Mesenteric fat pad (tissue), 1 donor: ENCODE measurements around the gene B4GAT1. TPM values are rescaled to one million over a fixed set of nuclear protein-coding genes. Genes with fewer than 3 reads are reported as not detected.
"Not testable (repeated sequence)": the region's sequence is repeated elsewhere in the genome, so short reads cannot be mapped to it uniquely, and the experiment has no call there.

Experiments
- DNase-seq: peaks from one replicate; pipeline ENCODE4 v3.0.0-alpha.2; 2020; ENCODE audit warnings: low spot score
- total RNA-seq: library from RNA; stranded (reverse); fragmentation: NEBNext Ultra II Directional; extraction: Animal tissue kit (Norgen Biotek cat#: 25700); gene quantifications from one replicate; pipeline ENCODE4 v1.2.1, GENCODE V29; 2021
- donor health status: DM: yes; HTN: yes; CAD: no.

Gene B4GAT1
- total RNA-seq, 1 donor from 2014 or later: 16.1 TPM

DNA sequence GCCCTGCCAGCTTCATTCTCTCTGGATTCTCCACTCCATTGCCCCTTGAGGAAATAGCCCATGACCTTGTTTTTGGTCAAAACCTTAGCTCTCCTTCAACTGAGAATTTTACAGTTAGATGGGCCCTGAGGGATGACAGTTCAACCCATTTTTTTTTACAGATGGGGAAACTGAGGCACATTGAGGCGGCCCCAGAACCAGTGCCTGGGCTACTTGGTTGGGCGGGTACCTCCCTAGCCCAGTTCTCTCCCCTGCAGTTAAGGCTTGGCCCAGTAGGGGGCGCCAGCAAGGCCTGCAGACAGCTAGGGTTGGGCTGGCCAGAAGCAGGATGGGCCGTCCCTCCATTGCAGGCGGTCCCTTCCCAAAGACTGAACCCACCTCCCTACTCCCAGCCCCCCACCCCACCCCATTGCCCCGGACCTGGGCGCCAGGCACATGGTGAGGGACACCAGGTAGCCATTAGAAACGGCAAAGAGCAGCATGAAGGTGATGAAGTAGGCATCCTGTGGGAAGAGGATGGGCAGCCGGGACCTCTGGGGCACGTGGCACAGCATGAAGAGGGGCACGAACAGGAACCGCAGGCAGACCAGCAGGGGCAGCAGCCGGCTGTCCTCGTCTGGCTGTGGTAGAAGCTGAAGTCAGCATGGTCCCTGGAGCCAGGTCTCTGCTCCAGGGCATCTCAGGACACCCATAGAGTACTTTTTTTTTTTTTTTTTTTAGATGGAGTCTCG is 16.5 kb upstream of the B4GAT1 start:
- no peak for DNase-seq

DNA sequence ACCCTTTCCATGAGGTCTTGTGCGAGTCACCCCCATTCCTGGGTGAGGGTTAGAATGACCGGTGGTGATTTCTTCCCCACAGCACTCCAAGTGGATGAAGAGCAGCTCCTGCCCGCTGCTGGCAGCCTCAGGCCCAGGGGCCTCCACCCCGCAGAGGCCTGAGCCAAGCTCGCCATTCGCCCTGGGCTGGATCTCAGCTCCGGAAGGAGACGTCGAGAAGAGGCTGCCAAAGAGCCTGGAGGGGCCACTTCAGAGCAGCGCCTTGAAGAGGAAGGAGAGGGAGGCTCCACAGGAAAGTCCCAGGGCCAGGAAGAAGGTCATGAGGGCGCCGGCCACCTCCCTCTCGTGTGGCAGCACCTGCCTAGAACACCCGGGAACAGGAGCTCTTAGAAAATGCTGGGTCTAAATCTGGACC is 15.8 kb upstream of the B4GAT1 start:
- no peak for DNase-seq

DNA sequence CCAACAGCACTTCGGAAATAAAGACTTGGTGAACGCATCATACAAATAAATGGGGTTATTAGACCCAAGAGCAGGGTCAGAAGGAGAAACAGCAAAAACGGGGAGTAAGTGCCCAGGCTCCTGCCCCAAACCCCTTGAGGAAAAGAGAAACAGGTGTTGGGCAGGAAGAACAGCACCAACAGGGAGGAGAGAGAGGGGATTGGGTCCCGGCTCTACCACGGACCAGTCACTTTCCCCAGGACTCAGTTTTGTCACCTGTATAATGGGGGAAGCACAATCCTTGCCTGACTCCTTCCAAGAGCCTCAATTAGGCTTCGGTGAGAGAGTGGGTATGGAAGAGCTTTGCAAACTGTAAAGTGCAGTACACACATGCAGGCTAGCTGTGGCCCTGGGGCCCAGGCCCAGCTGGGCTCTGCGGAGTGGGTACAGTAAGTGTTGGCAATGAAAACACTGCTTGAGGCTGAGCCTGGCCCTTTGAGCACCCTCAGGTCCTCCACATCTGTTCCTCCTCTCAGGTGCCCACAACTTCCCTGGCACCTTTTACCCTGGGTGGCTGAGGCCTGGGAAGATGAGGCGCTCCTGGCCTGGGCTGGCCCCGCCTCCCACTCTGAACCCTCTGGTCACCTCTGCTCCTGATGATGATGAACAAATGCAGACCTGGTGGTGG is 15.2 kb upstream of the B4GAT1 start:
- no peak for DNase-seq

DNA sequence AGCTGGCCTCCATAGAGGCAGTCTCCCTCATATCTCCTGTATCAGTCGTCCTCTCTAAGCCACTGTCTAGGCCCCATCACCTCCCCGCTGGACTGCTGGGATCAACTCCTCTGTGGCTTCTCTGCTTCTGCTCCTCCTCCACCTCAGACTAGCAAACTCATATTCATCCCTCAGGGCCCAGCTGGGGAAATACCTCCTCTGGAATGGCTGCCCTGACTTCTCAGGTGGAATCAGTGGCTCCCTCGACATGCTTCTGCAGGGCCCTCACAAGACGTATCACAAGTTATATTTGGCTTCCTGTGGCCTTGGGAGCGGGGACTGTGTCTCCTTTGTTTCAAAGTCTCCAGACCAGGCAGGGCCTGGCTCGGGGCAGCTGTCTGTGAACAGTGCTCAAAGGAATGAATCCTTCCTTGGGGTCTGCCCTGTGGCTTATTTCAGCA is 14.1 kb upstream of the B4GAT1 start:
- no peak for DNase-seq

DNA sequence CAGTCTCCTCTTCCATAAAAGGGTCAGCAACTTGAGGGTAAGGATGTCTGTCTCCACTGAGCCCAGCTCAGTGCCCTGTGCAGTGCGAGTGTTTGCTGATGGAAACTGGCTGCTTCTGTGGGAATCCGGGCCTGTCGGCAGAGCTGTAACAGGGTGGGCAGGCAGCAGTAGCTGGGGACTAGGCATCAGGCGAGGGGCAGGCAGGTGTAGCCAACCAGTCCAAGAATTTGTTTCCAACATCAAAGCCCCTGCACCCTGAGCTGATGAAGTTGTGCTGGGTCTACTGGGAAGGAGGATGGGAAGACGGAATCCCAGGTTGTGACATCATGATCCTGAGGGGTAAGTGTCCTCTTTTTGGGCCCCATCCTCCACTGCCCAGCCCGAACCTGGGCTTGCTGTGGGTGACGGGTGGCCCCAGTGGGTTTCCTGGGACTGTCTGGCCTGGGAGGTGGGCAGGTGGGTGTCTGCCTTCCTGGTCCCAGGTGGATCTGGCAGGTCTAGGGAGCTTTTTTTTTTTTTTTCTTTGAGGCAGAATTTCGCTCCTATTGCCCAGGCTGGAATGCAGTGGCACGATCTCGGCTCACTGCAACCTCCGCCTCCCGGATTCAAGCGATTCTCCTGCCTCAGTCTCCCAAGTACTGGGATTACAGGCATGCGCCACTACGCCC is 13.1 kb upstream of the B4GAT1 start:
- DNase-seq: no peak

DNA sequence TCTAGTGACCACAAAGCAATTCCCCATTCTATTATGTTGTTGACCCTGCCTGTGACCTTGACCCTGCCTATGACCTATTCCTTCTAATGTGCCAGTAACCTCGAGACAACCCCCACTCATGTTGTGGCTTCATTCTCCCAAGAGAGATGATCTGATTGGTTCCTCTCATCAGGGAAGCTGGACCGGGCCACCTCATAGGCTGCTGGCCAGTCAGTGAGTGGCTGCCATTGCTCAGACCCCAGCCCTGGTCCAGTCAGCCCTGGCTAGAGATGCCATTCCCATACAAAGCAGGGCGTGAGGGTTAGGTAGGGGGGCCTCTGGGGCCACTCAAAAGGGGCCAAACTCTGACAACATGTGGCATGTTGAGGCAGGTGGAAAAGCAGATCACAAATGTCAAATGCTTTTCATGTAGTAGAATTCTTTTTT is 12.2 kb upstream of the B4GAT1 start:
- DNase-seq: no peak

DNA sequence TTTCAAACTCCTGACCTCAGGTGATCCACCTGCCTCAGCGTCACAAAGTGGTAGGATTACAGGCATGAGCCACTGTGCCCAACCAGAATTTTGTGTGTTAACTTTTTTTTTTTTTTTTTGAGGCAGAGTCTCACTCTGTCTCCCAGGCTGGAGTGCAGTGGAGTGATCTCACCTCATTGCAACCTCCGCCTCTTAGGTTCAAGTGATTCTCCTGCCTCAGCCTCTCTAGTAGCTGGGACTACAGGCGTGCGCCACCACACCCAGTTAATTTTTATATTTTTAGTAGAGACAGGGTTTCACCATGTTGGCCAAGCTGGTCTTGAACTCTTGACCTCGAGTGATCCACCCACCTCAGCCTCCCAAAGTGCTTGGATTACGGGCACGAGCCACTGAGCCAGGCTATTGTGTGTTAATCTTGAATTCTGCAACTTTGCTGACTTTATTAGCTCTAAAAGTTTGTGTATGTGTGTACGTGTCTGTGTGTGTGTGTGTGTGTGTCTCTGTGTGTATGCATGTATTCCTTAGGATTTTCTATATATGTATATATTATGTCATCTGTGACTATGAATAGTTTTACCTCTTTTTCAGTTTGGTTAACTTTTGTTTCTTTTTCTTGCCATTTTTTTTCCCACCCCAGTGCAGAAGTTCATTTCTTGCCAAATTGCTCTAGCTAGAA is 3.3 kb upstream of the B4GAT1 start:
- not testable (repeated sequence) for DNase-seq

DNA sequence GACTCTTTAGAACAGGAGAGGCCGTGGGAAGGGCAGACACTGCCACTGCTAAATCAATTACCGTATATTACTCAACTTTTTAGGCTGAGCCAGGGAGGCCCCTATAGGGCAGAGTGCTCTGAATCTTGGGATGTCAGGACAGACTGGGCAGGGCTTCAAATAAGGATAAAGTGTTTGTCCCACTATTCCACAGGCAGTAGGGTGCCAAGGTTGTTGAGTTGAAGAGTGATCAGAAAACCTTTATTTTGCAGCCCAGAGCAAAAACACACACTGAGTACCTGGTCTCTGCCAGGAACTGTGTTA is 1.6 kb upstream of the B4GAT1 start:
- no peak for DNase-seq

DNA sequence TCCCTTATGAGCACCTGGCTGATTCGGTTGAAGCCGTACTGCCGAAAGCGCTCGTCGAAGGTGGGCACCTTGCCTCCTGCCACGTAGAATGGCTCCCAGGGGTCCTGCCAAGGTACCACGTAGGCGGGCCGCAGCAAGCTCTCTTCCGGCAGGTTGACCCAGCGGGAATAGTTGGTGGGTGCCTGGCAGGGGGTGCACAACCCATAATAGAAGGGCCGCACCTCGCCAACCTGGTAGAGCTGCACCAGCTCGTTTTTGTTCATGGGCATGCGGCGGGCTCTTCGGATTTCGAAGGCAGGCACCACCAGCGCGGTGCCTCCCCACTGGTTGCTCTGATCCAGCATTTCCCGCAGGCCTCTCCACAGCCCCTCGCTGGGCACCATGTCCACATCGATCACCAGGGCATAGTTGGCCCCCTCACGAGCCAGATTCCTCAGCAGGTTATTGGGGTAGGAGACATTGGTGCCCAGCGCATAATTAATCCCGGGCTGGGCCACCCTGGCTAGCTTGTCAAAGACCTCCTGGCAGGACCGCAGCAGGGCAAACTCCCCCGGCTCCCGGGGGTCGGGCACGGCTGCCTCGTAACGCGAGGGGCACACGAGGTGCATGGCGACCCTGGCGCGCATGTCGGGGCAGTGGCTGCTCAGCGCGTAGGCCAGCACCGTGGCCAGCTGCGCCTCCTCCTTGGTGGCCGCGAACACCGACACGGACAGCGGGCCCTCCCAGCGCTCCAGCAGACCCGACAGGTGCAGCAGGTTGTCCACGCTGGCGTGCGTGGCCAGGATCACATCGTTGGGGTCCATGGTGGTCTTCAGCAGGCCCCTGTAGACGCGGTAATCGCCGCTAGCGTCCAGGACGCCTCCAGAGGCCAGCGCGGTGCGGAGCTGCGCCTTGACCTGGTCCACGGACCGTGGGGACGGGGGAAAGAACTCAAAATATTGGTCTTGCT is 679 bp downstream of the B4GAT1 start:
- DNase-seq: no peak

DNA sequence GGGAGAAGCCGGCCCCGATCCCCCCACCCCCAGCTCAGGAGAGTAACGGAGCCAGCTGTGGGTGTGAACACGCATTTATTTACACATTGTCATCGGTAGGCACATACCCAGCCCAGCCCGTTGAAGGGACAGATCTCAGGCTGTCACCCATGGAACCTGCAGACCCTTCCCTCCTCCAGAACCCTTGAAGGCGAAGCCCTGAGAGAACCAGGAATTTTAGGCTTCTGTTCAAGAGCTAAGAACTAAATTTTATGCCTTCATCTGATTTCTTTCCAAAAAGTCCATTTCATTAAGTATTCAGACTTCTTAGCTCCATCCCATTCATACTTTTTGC is 2.1 kb downstream of the B4GAT1 start:
- DNase-seq: no peak

DNA sequence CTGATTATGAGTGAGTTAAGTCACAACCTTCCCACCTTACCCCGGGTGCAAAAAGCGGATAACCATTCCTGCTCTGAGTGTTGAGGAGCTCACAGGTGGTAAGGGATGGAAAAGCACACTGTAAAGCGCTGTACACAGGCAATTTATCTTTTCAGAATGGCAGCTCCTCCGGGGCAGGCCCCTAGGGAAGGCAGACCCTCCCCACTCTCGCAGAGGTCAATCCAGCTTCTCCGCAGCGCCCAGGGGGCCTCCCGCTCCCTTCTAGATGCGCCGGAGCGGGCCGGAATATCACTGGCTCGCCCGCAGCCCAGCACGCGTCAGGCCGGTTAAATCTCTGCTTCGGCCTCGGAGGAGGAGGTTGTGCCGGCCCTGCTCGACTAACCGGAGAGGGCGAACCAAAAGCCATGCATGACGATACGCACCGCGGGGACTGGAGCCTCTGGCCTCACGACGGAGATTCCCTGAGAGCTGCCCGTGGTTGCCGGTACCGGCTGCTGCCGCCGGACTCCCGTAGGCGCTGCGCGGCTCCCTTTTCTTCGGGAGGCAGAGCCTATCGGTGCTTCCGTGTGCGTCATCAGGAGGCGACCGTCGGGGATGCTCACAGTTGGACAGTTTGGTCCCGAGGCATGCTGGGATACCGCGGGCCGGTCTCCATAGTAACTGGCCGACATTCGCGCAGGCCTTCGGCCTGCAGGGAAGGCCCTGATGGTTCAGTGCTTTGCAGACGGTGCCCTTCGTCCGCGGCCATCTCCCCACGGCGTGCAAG is 2.7 kb downstream of the B4GAT1 start, which contains the start of gene BRMS1:
Gene BRMS1 (minus strand): TSS at position 555 of the 766 bp plus-strand sequence. CDS start 2,870 bp downstream, outside the sequence.
- peak; percentile 98 for DNase-seq

DNA sequence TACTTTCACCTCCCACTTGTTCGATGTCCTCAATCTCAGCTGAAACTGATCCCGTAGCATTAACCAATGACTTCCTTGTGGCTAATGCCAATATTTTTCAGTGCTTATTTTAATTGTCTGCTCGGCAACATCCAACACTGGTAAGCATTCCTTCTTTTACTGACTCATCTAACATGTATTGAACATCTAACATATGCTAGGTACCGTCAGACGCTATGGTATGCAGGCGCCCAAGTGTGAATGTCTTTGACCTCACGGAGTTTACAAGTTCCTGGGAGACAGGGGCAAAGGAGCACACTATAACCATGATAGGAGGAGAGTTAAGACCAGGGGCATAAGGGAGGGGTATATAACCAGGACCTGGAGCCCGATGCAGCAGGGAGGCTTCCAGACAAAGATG is 4.3 kb downstream of the B4GAT1 start:
- no peak for DNase-seq

DNA sequence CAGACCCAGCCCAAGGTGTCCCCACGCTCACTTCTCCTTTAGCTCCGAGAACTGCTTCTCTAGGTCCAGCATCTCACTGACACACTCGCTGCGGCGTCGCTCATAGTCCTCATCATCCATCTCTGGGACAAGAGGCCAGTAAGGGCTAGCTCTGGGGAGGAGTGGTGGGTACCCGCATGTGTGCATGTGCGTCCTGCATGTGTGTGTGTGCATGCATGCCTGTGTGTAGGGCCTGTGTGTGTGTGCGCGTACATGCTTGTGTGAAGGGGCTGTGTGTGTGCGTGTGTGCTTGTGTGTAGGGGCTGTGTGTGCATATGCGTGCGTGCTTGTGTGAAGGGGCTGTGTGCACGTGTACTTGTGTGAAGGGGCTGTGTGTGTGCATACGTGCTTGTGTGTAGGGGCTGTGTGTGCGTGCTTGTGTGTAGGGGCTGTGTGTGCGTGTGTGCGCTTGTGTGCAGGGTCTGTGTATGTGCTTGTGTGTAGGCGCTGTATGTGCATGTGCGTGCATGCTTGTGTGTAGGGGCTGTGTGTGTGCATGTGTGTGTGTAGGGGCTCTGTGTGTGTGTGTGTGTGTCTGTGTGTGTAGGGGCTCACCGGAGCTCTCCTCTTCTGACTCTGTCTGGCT is 5.8 kb downstream of the B4GAT1 start:
- DNase-seq: no peak

DNA sequence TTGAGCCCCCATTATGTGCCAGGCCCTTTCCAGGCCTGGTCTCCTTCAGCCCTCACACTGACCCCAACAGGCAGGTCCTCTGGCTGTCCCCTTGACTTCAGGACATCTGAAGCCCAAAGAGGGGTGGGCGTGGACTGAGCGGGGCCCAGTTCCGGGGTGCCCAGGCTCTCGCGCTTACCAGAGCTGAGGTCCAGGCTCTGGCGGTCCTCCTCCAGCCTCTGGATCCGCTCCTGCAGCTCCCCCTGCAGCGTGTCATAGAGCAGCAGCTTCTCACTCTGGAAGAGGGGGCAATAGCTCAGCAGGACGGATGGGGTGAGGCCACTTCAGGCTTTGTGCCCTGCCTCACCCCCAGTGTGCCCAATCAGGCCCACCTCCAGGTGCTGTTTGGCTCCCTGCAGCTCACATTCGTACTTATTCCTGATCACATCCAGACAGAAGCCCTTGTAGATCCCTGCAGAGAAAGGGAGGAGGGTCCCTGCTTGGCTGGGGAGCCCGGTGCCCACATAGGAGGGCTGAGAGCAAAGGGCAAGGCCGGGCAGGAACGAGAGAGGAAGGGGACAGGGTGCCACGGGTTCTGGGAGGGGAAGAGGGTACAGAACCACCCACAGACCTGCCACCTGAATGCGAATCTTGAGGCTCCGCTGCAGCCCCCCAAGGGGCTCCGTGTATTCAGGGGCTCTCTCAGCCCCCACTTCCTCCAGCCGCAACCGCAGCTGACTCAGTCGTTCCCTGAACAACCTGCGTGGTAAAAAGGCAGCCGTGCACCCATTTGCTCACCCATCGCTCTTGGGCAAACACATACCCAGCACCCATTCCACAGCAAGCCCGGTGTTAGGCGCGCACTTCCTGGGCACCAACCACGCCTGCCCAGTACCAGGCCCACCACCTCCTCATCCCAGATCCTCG is 6.6 kb downstream of the B4GAT1 start:
- no peak for DNase-seq

DNA sequence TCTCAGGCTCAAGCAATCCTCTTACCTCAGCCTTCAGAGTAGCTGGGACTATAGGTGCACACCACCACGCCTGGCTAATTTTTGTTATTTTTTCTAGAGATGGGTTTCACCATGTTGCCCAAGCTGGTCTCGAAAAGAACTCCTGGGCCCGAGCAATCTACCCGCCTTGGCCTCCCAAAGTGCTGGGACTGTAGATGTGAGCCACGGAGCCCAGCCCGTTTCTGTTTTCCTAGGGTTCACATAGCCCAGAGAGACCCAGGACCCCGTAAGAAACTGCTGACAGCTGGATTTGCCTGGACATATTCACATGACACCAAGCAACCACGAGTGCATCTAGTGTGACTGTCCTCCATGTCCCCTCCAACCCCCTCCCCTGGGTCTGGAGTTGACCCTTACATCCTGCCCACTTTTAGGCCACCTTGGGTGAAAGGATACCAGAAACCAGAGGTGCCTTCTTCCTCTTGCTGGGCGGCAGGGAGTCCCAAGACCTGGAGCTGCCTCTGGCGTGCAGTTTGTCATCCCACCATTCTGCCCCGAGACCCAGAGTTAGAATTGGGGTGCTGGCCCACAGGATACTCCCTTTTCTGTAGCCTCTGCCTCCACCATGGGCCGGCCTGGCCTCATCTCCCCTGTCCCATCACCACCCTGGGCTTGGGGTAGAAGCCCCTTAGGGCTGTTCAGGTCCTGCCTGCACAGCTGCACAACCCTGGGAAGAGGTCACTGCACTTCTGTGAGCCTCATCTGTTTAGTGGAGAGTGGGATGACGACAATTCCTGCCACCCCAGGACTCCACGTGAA is 7.5 kb downstream of the B4GAT1 start:
- DNase-seq: no peak

DNA sequence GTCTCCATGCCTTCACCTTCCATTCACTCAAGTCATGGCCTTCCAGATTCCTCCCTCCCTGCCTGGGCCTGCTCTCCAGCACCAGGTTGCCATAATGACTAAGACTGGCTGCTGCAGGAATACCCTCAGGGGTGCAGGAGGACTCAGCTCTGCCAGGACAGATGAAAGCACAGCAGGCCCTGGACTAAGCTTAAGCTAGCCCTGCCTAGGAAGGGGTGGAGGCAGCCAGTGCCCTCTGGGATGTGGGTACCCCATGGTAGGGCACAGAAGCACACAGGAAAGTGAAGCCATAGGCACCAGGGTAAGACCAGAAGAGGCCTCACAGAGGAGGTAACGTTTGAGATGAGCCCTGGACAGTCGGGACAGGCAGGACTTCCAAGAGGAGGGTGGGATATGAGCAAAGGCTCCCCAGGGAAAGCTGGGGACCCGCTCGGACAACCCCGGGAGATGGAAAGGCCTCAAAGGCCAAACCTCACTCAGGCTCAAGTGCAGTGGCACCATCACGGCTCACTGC is 8.2 kb downstream of the B4GAT1 start:
- DNase-seq: no peak
